Endothelial cell of umbilical vein (primary cell): Measurements from ENCODE around the gene CMTM7. TPM values are rescaled to one million over a fixed set of nuclear protein-coding genes. Genes with fewer than 3 reads are reported as not detected.

ENCODE experiments used
- BruUV-seq: library from RNA; stranded (reverse); fragments of 400-500 nt; replicated peaks from 2 replicates; lab custom pipeline; 2021; lab: Mats Ljungman, UMichigan
- CTCF ChIA-PET: fragments of 300-600, 350-600 bp; sonication (Branson Sonifier 250); formaldehyde crosslinking; loops from one replicate; lab custom pipeline; 2021; ENCODE audit warnings: antibody characterized with exemption, inconsistent platforms; lab: Charles Lee
- POLR2A ChIA-PET: fragments of 300-600, 350-600 bp; sonication (Branson Sonifier 250); formaldehyde crosslinking; loops from one replicate; lab custom pipeline; 2021; ENCODE audit warnings: antibody characterized with exemption, inconsistent platforms; lab: Charles Lee
- DNase-seq: peaks from one replicate; pipeline ENCODE4 v3.0.0-alpha.2; 2011; ENCODE audit warnings: low read depth, low spot score
- FAIRE-seq: peaks from 2 replicates; lab custom pipeline; 2011; peaks lifted over from hg19 to GRCh38; lab: Jason Lieb, UNC
- H2AFZ ChIP-seq: 2 replicates; pipeline ENCODE4 v1.6.0; 2012; ENCODE audit warnings: low read depth, low read length, control low read depth, inconsistent platforms
- H3K27ac ChIP-seq: 2 replicates; pipeline ENCODE4 v1.5.1; 2011; ENCODE audit warnings: low read depth, mild to moderate bottlenecking, control low read depth, low read length, moderate library complexity; ENCODE audit not compliant: insufficient read depth
- H3K27me3 ChIP-seq, 2 experiments: 2 replicates each; pipeline versions ENCODE4 v1.6.0 to v1.6.1; 2011; ENCODE audit warnings: low read length in 2 of 2, mixed read lengths in 1 of 2; ENCODE audit not compliant: control insufficient read depth in 2 of 2, insufficient read depth in 2 of 2
- H3K36me3 ChIP-seq, 2 experiments: 2 replicates in 1 of 2; 3 replicates in 1 of 2; pipeline ENCODE4 v1.5.1; 2011; ENCODE audit warnings: low read length in 2 of 2, mild to moderate bottlenecking in 1 of 2, moderate library complexity in 1 of 2; ENCODE audit not compliant: control insufficient read depth in 2 of 2, insufficient read depth in 2 of 2; ENCODE audit errors: extremely low read depth in 1 of 2
- H3K4me1 ChIP-seq: 3 replicates; pipeline ENCODE4 v1.5.1; 2011; ENCODE audit warnings: mild to moderate bottlenecking, low read length; ENCODE audit not compliant: control insufficient read depth, insufficient read depth; ENCODE audit errors: extremely low read depth
- H3K4me2 ChIP-seq: 2 replicates; pipeline ENCODE4 v1.6.1; 2011; ENCODE audit warnings: low read length, control low read depth, mixed read lengths; ENCODE audit not compliant: insufficient read depth
- H3K4me3 ChIP-seq, 3 experiments: fragments of 200-600 bp in 1 of 3; sonication (generic), shearing (Covaris generic) in 1 of 3; replicated peaks in 1 of 3; 2 replicates each; pipeline ENCODE4 v1.5.1; 2011 to 2016; ENCODE audit warnings: control low read depth in 3 of 3, low read length in 3 of 3, mild to moderate bottlenecking in 2 of 3, inconsistent platforms in 1 of 3, low read depth in 1 of 3, moderate library complexity in 1 of 3; ENCODE audit not compliant: insufficient read depth in 1 of 3
- H3K79me2 ChIP-seq: 2 replicates; pipeline ENCODE4 v1.6.0; 2012; ENCODE audit warnings: low read length, inconsistent platforms; ENCODE audit not compliant: control insufficient read depth, insufficient read depth
- H3K9ac ChIP-seq: replicated peaks from 2 replicates; pipeline ENCODE3; 2011; ENCODE audit warnings: low read length, control low read depth; ENCODE audit not compliant: insufficient read depth; ENCODE audit errors: extremely low read depth
- H3K9me1 ChIP-seq: replicated peaks from 3 replicates; pipeline ENCODE4 v1.6.0; 2011; ENCODE audit warnings: mild to moderate bottlenecking, low read length; ENCODE audit not compliant: control insufficient read depth, insufficient read depth; ENCODE audit errors: extremely low read depth
- H3K9me3 ChIP-seq: replicated peaks from 2 replicates; pipeline ENCODE4 v1.5.1; 2012; ENCODE audit warnings: low read length, inconsistent platforms; ENCODE audit not compliant: control insufficient read depth, insufficient read depth
- H4K20me1 ChIP-seq: replicated peaks from 2 replicates; pipeline ENCODE3; 2011; ENCODE audit warnings: mild to moderate bottlenecking, low read length; ENCODE audit not compliant: control insufficient read depth, insufficient read depth; ENCODE audit errors: extremely low read depth
- CTCF ChIP-seq, 2 donors: IDR thresholded peaks; 1 replicate in 1 of 2; 2 replicates in 1 of 2; pipeline ENCODE4 v1.5.1; 2011; ENCODE audit warnings: low read length in 2 of 2, mild to moderate bottlenecking in 2 of 2, moderate library complexity in 2 of 2, control low read depth in 1 of 2, inconsistent platforms in 1 of 2, low read depth in 1 of 2; ENCODE audit not compliant: insufficient read depth in 1 of 2; ENCODE audit errors: extremely low read depth in 1 of 2
- EZH2 ChIP-seq: IDR thresholded peaks from 2 replicates; pipeline ENCODE4 v1.6.1; 2012; ENCODE audit warnings: borderline replicate concordance, low read depth, mild to moderate bottlenecking, moderate library complexity, low read length, inconsistent platforms; ENCODE audit not compliant: severe bottlenecking
- FOS ChIP-seq: IDR thresholded peaks from 2 replicates; pipeline ENCODE4 v1.6.1; 2011; ENCODE audit warnings: mild to moderate bottlenecking, low read length, moderate library complexity, borderline replicate concordance; ENCODE audit not compliant: insufficient read depth
- GATA2 ChIP-seq: IDR thresholded peaks from 2 replicates; pipeline ENCODE4 v1.7.0; 2011; ENCODE audit warnings: low read depth, mild to moderate bottlenecking, moderate library complexity, mixed read lengths, low read length; ENCODE audit not compliant: insufficient read length, insufficient read depth
- JUN ChIP-seq: IDR thresholded peaks from 2 replicates; pipeline ENCODE4 v1.6.1; 2011; ENCODE audit warnings: borderline replicate concordance, low read depth; ENCODE audit not compliant: insufficient read length, insufficient read depth
- MAX ChIP-seq: IDR thresholded peaks from 2 replicates; pipeline ENCODE4 v1.6.1; 2011; ENCODE audit not compliant: insufficient read depth, insufficient read length
- MYC ChIP-seq: IDR thresholded peaks from one replicate; pipeline ENCODE4 v1.6.1; 2011; ENCODE audit warnings: mild to moderate bottlenecking, low read depth, low read length
- POLR2A ChIP-seq: IDR thresholded peaks from 2 replicates; pipeline ENCODE4 v1.6.1; 2012; ENCODE audit warnings: low read depth, mild to moderate bottlenecking, control low read depth, low read length
- POLR2AphosphoS5 ChIP-seq: IDR thresholded peaks from 2 replicates; pipeline ENCODE4 v1.6.1; 2012; ENCODE audit warnings: low read depth, mild to moderate bottlenecking, control low read depth, low read length, moderate library complexity; ENCODE audit not compliant: insufficient read depth
- dilution Hi-C: fragments of 300-500 bp; cut with MboI; formaldehyde crosslinking; loops from one replicate; pipeline ENCODE4 v1.15.0; 2019; ENCODE audit warnings: low sequenced_read_pairs; ENCODE audit not compliant: extremely low pct_ligation_motif_present
- intact Hi-C: fragments of 100-400 bp; cut with micrococcal nuclease; formaldehyde crosslinking; loops from one replicate; pipeline ENCODE4 v1.10.0; 2022
- polyA plus RNA-seq, 4 experiments: library from polyadenylated mRNA; depleted of rRNA in 3 of 4; stranded (reverse) in 3 of 4; unstranded in 1 of 4; fragments of >200 nt; gene quantifications; 2 replicates each; pipeline versions ENCODE4 v1.2.1 to v1.2.3, GENCODE V29; 2011 to 2012; ENCODE audit warnings: missing spikeins in 1 of 4
- total RNA-seq: library from RNA; stranded (reverse); gene quantifications from 2 replicates; pipeline ENCODE4 v1.2.3, GENCODE V29; 2021

The CMTM7 gene
- total and polyA plus RNA-seq, 2 donors (not counting 3 experiments of a cell fraction or from before 2014, with no cell fraction given) = 44.7 to 88.5 TPM

- FAIRE-seq = peak; percentile 69
- BruUV-seq = no TSS peak
Observed at GRCh38 chr3:32457971-32458471, 66.4 kb downstream of the CMTM7 start.

More at GRCh38 chr3:32457971-32458471, 66.4 kb downstream of the CMTM7 start:
- ChIA-PET POLR2A (interaction anchor here (0.6 kb wide), 1 partner anchor 54 kb away, joined by 4 read pairs; no protein-coding TSS in a partner anchor), CTCF (interaction anchor here (1.0 to 4.8 kb wide), 5 partner anchors 10 to 24 kb away, joined by 3 to 33 read pairs (median 3); no protein-coding TSS in a partner anchor)
- H3K9ac ChIP-seq = peak overlapping the region; percentile 44
- H4K20me1 ChIP-seq = no peaks in the 10 kb centered on the region
- TF ChIP-seq JUN (no peak), CTCF (IDR thresholded peaks at IDR 0.05; ENCODE audit: extremely low read depth in 1 of 2, insufficient read depth in 1 of 2, low read depth in 1 of 2, low read length in 2 of 2) (no peak), MAX (no peak), MYC (no peak), FOS (no peak), POLR2AphosphoS5 (peak; percentile 24), GATA2 (peak; percentile 80), POLR2A (no peak), EZH2 (no peak)
- peak overlapping the region in 1 of 3 experiments; percentile 29 for H3K4me3 ChIP-seq
- dilution Hi-C loops (no loop called here), intact Hi-C loops (no loop called here)
- H3K9me1 ChIP-seq = no peaks in the 10 kb centered on the region
- H3K4me1 ChIP-seq = peaks cover 19% of the 10 kb centered on the region
- H3K9me3 ChIP-seq = no peaks in the 10 kb centered on the region
- DNase-seq = peak; percentile 71
- peak overlapping the region; percentile 70 for H2AFZ ChIP-seq
- peak overlapping the region; percentile 74 for H3K27ac ChIP-seq
- H3K27me3 ChIP-seq = no peaks in the 10 kb centered on the region
- H3K79me2 ChIP-seq = no peaks in the 10 kb centered on the region
- H3K4me2 ChIP-seq = peak overlapping the region; percentile 77
- H3K36me3 ChIP-seq = peaks cover 3 to 8% of the 10 kb centered on the region in 2 experiments
